ENCODE results near the gene EMC8. TPM values are rescaled to one million over a fixed set of nuclear protein-coding genes. Genes with fewer than 3 reads are reported as not detected.

The EMC8 gene
- total RNA-seq, 1 experiment from 2014 or later: 38.2 TPM

GRCh38 chr16:85796152-85796551 lies 3.2 kb downstream of the EMC8 start:
- H3K79me2 ChIP-seq (ENCODE audit: low read depth): peaks cover 96% of the 10 kb centered on the region
- no TSS peak for BruUV-seq (replicated peaks)
- H3K9me2 ChIP-seq (ENCODE audit: insufficient read depth): no peaks in the 10 kb centered on the region
- H3K9me3 ChIP-seq (ENCODE audit: insufficient read depth, low read depth): no peaks in the 10 kb centered on the region
- H3K4me1 ChIP-seq (replicated peaks; ENCODE audit: insufficient read depth): peaks cover 16% of the 10 kb centered on the region
- no peak overlapping the region for H3K4me2 ChIP-seq
- no peaks in the 10 kb centered on the region for H3F3A ChIP-seq (ENCODE audit: insufficient read depth, low read depth)
- peaks cover 43% of the 10 kb centered on the region for H4K20me1 ChIP-seq (ENCODE audit: insufficient read depth)
- intact Hi-C loops (cut with micrococcal nuclease; ENCODE audit: unreplicated experiment): no loop called here
- CTCF ChIA-PET: no interaction called here
- H3K27ac ChIP-seq: no peak overlapping the region
- no peaks in the 10 kb centered on the region for H3K27me3 ChIP-seq (ENCODE audit: insufficient read depth, low read depth)
- POLR2A ChIA-PET (ENCODE audit: unreplicated experiment): interaction anchor here (0.6 kb wide), 1 partner anchor 100 kb away, joined by 3 read pairs; no protein-coding TSS in a partner anchor
- no peak for DNase-seq
- H2AFZ ChIP-seq: no peak overlapping the region
- H3K4me3 ChIP-seq: no peak overlapping the region
- H3K36me3 ChIP-seq (ENCODE audit: low read depth): peaks cover 4% of the 10 kb centered on the region; the same call in 1 of the 2 replicates
- TF ChIP-seq EZH2 (IDR thresholded peaks at IDR 0.05; ENCODE audit: low read depth): no peak
- TF ChIP-seq, protein P1, sequence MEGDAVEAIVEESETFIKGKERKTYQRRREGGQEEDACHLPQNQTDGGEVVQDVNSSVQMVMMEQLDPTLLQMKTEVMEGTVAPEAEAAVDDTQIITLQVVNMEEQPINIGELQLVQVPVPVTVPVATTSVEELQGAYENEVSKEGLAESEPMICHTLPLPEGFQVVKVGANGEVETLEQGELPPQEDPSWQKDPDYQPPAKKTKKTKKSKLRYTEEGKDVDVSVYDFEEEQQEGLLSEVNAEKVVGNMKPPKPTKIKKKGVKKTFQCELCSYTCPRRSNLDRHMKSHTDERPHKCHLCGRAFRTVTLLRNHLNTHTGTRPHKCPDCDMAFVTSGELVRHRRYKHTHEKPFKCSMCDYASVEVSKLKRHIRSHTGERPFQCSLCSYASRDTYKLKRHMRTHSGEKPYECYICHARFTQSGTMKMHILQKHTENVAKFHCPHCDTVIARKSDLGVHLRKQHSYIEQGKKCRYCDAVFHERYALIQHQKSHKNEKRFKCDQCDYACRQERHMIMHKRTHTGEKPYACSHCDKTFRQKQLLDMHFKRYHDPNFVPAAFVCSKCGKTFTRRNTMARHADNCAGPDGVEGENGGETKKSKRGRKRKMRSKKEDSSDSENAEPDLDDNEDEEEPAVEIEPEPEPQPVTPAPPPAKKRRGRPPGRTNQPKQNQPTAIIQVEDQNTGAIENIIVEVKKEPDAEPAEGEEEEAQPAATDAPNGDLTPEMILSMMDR (conservative IDR thresholded peaks at IDR 0.05): no peak

- peaks cover 89% of the 10 kb centered on the region for H3K79me2 ChIP-seq (ENCODE audit: low read depth)
- intact Hi-C loops (cut with micrococcal nuclease; ENCODE audit: unreplicated experiment): no loop called here
- no peaks in the 10 kb centered on the region for H3K9me3 ChIP-seq (ENCODE audit: insufficient read depth, low read depth)
- H2AFZ ChIP-seq: no peak overlapping the region
- H3K27ac ChIP-seq: no peak overlapping the region
- TF ChIP-seq, protein P1 (conservative IDR thresholded peaks at IDR 0.05): no peak
- TF ChIP-seq EZH2 (IDR thresholded peaks at IDR 0.05; ENCODE audit: low read depth): no peak
- H3K36me3 ChIP-seq (ENCODE audit: low read depth): peaks cover 6% of the 10 kb centered on the region; the same call in 1 of the 2 replicates
- H3K9me2 ChIP-seq (ENCODE audit: insufficient read depth): no peaks in the 10 kb centered on the region
- peaks cover 8% of the 10 kb centered on the region for H3K4me1 ChIP-seq (replicated peaks; ENCODE audit: insufficient read depth)
- DNase-seq: no peak
- no TSS peak for BruUV-seq (replicated peaks)
- H3K27me3 ChIP-seq (ENCODE audit: insufficient read depth, low read depth): no peaks in the 10 kb centered on the region
- no peak overlapping the region for H3K4me3 ChIP-seq
- ChIA-PET POLR2A (ENCODE audit: unreplicated experiment) (no interaction called here), CTCF (no interaction called here)
- no peak overlapping the region for H3K4me2 ChIP-seq
- peaks cover 48% of the 10 kb centered on the region for H4K20me1 ChIP-seq (ENCODE audit: insufficient read depth)
- H3F3A ChIP-seq (ENCODE audit: insufficient read depth, low read depth): no peaks in the 10 kb centered on the region
These were observed 4.6 kb downstream of the EMC8 start for GRCh38 chr16:85794696-85795095.

- TF ChIP-seq, protein P1 (conservative IDR thresholded peaks at IDR 0.05): no peak
- no peak for TF ChIP-seq EZH2 (IDR thresholded peaks at IDR 0.05; ENCODE audit: low read depth)
- H3F3A ChIP-seq (ENCODE audit: insufficient read depth, low read depth): no peaks in the 10 kb centered on the region
- H4K20me1 ChIP-seq (ENCODE audit: insufficient read depth): peaks cover 52% of the 10 kb centered on the region
- peaks cover 82% of the 10 kb centered on the region for H3K79me2 ChIP-seq (ENCODE audit: low read depth)
- no peaks in the 10 kb centered on the region for H3K9me3 ChIP-seq (ENCODE audit: insufficient read depth, low read depth)
- H2AFZ ChIP-seq: no peak overlapping the region
- no peaks in the 10 kb centered on the region for H3K27me3 ChIP-seq (ENCODE audit: insufficient read depth, low read depth)
- ChIA-PET CTCF (no interaction called here), POLR2A (ENCODE audit: unreplicated experiment) (no interaction called here)
- H3K4me2 ChIP-seq: no peak overlapping the region
- H3K4me3 ChIP-seq: no peak overlapping the region
- peaks cover 9% of the 10 kb centered on the region; the same call in 1 of the 2 replicates for H3K36me3 ChIP-seq (ENCODE audit: low read depth)
- intact Hi-C loops (cut with micrococcal nuclease; ENCODE audit: unreplicated experiment): no loop called here
- no peak for DNase-seq
- H3K4me1 ChIP-seq (replicated peaks; ENCODE audit: insufficient read depth): peaks cover 8% of the 10 kb centered on the region
- no TSS peak for BruUV-seq (replicated peaks)
- H3K9me2 ChIP-seq (ENCODE audit: insufficient read depth): no peaks in the 10 kb centered on the region
- no peak overlapping the region for H3K27ac ChIP-seq
These were observed 5.6 kb downstream of the EMC8 start for GRCh38 chr16:85793662-85794298.

Data from PC-9 (cell line).